LNCAP (cell line): Measurements from ENCODE around the gene PTRHD1.

Experiments used
- TF ChIP-seq, protein P1 (sequence below): fragments of 450-650 bp; IDR thresholded peaks from 2 replicates; pipeline ENCODE4 v1.5.1; 2017; ENCODE audit warnings: mild to moderate bottlenecking

The PTRHD1 gene

DNA sequence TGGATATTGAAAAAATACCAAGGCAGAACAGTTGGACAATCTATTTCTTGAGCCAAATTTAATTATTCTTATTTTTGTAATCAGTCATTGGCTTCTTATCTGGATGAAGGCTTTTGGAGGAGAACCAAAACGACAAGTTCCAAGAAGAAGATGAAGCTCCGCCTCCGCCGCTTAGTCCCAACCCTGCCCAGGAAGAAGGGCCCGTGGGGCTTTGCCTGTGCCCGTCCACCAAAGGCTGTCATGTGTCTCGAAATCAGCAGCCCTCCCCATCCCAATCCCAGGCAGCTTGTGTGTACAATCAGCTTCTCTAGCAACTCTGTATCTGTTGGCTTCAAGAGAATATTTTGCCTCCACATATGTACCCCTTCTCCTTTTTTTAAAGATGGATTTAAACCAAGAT is 24.6 kb downstream of the PTRHD1 start:
- TF ChIP-seq, protein P1, sequence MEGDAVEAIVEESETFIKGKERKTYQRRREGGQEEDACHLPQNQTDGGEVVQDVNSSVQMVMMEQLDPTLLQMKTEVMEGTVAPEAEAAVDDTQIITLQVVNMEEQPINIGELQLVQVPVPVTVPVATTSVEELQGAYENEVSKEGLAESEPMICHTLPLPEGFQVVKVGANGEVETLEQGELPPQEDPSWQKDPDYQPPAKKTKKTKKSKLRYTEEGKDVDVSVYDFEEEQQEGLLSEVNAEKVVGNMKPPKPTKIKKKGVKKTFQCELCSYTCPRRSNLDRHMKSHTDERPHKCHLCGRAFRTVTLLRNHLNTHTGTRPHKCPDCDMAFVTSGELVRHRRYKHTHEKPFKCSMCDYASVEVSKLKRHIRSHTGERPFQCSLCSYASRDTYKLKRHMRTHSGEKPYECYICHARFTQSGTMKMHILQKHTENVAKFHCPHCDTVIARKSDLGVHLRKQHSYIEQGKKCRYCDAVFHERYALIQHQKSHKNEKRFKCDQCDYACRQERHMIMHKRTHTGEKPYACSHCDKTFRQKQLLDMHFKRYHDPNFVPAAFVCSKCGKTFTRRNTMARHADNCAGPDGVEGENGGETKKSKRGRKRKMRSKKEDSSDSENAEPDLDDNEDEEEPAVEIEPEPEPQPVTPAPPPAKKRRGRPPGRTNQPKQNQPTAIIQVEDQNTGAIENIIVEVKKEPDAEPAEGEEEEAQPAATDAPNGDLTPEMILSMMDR: no peak

DNA sequence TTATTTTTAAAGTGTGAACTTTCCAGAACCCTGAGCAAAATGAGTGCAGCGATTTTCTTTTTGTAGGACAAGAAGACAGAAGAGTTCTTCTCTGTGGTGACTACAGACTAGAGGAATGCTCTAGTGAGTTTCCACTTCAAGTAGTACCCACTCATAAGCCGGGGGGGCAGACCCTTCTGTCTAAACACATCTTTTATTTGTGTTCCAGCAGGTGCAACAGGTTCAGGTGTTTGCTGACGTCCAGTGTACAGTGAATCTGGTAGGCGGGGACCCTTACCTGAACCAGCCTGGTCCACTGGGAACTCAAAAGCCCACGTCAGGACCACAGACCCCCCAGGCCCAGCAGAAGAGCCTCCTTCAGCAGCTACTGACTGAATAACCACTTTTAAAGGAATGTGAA is 25.2 kb downstream of the PTRHD1 start:
- TF ChIP-seq, protein P1: no peak

DNA sequence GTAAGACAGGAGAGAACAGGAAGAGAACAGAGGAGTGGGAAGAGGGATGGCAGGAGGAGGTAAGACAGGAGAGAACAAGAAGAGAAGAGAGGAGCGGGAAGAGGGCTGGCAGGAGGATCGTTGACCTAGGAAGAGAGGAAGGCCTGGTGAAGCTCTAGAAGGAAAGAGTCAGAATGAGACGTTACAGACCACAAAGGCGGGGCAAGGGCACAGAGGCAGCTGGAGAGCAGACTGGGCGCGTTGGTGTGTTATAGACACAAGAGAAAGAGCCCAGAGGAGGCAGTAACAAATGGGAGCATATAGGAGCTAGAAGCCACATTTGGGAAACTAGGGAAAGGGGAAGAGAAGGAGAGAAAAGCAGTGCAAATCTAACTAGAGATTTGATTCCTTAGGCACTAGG is 26.6 kb downstream of the PTRHD1 start:
- TF ChIP-seq, protein P1: no peak

DNA sequence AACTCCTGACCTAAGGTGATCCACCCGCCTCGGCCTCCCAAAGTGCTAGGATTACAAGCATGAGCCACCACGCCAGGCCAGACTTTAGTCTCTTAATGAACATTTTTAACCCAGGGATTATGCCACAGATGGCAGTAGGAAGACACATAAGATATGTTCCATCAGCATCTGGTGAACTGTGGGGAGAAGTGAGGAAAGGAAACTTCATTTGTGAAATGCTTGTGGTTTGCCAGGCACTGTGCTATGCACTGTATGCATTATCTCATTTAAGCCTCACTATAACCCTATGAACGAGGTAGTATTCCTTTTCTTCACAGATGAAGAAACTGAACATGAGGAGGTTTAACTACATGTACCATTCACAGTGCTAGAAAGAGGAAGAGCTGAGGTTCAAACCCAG is 29.3 kb downstream of the PTRHD1 start:
- TF ChIP-seq, protein P1: no peak

DNA sequence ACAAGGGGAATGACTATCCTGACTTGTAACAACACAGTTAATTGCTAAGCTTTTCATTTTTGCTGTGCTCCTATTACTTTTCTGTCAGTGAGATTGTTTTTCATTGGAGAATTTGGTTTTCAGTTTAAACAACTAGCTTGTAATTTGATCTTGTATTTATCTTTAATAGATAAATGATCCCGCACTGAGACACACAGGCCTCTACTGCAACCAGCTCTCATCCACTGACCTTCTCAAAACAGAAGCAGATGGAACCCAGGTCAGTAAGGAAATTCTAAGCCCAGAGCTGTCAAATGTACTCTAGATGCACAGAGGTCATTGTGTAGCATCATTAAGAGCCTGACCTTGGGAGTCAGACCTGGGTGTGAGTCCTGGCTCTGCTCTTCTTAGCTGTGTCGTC is 30.7 kb downstream of the PTRHD1 start:
- TF ChIP-seq, protein P1: no peak

DNA sequence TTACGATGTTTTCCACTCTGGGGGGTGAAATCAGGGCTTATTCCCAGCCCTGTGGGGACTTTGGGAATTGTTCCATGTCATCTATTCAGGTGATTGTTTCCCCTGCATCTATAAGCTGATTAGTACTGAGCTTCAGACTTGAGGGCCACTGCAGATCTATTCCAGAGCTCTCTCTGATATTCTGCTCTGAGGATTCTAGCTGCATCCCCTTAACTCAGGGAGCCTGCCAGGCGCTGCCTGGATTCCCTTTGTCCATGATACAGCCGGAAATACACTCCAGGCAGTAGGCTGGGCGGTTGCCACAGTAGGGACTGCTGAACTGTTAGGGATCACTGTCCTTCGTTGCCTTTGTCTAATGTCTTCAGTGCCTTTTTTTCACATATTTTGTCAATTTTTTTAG is 31.3 kb downstream of the PTRHD1 start:
- TF ChIP-seq, protein P1: no peak

DNA sequence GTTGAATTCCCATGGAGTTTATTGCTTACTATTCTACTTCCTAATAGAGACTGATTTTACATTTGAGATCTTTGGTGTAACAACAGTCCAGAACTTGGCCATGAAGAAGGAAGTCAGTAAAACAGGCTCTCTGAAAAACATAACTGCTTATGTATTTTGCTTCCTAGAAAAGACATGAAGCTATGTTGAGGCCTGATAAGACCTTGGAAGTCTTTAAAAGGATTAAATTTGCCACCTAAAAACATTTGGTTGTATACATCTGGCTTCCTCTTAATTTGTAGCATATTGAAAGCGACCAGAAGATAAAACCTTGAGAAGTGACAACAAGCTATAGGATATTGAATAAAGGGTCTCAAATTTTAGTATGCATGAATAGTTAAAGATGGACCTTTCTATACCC is 36.4 kb downstream of the PTRHD1 start:
- TF ChIP-seq, protein P1: no peak

DNA sequence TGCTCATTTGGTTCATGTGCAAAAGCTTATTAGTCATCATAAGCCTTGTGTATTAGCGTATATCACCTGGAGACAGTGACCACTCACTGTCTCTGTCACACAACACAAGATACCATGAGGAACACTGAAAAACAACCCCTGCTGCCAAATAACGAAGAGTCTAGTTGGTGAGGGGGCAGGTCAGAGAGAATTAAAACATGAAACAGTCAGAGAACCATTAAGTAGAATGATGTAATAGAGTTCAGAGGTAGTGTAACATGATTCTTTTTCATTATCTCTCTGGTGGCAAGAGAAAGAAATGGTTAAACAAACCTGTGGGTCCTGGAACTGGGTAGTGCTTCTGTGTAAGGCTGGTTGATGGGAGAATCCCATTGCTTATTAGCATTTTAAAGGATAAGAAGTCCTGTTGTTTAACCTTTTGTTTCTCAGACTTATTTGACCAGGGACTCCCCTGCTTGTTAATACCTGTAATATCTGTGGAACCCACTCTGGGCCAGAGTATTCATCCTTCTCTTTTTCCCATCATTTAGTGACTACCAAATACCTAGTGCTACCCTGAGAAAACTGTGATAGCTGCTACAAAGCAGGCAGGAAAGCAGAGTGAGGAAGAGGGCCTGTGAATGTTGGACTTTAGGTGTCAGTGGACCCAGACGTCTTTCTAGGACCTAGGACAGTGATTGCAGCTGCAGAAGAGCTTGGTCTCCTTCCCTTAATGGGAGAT is 38.0 kb downstream of the PTRHD1 start:
- TF ChIP-seq, protein P1: no peak
